ENCODE data around the gene PFKFB1. TPM values are rescaled to one million over a fixed set of nuclear protein-coding genes. Genes with fewer than 3 reads are reported as not detected.

PFKFB1 gene
- total RNA-seq, 2 experiments from 2014 or later = 0.31 to 0.49 TPM

- H3K36me3 Mint-ChIP-seq (ENCODE audit: low read depth) = no peaks in the 10 kb centered on the region
- DNase-seq (no peak), ATAC-seq (ENCODE audit: poor library complexity) (no peak)
- Histone ChIP-seq H3K4me3 (ENCODE audit: low read length) (no peak overlapping the region), H3K36me3 (ENCODE audit: insufficient read depth, low read length) (no peaks in the 10 kb centered on the region), H3K4me1 (ENCODE audit: insufficient read depth, low read length) (no peaks in the 10 kb centered on the region), H3K27me3 (ENCODE audit: control insufficient read depth in 1 of 2, insufficient read depth in 2 of 2, low read length in 2 of 2) (no peaks in the 10 kb centered on the region), H3K9me3 (ENCODE audit: control insufficient read depth in 1 of 2, insufficient read depth in 1 of 2, low read length in 2 of 2) (no peaks in the 10 kb centered on the region), H3K27ac (ENCODE audit: low read depth in 1 of 2, low read length in 2 of 2) (no peak overlapping the region)
- H3K27ac Mint-ChIP-seq = no peak overlapping the region
- CTCF ChIA-PET = interaction anchor here (0.8 kb wide), 1 partner anchor 18 kb away, joined by 4 read pairs; no protein-coding TSS in a partner anchor
- POLR2A ChIA-PET = no interaction called here
- H3K27me3 Mint-ChIP-seq = no peaks in the 10 kb centered on the region
- H3K9me3 Mint-ChIP-seq = no peaks in the 10 kb centered on the region
- no peaks in the 10 kb centered on the region for H3K4me1 Mint-ChIP-seq (ENCODE audit: low read depth)
- intact Hi-C loops (cut with DNase I, micrococcal nuclease) = no loop called here
- H3K4me3 Mint-ChIP-seq = no peak overlapping the region
- no peak for TF ChIP-seq CTCF (IDR thresholded peaks at IDR 0.05)
Observed at GRCh38 chrX:55033429-55033828, 39.4 kb upstream of the PFKFB1 start.

- no peak for DNase-seq
- H3K9me3 ChIP-seq (ENCODE audit: control insufficient read depth in 1 of 2, insufficient read depth in 1 of 2, low read length in 2 of 2) = no peaks in the 10 kb centered on the region
- no peak for TF ChIP-seq CTCF (IDR thresholded peaks at IDR 0.05)
- intact Hi-C loops (cut with DNase I, micrococcal nuclease) = no loop called here
- POLR2A ChIA-PET = no interaction called here
- Mint-ChIP-seq H3K27ac (no peak within 1 kb of the TSS), H3K4me1 (ENCODE audit: low read depth) (no peaks in the 10 kb centered on the region), H3K4me3 (no peak within 1 kb of the TSS), H3K27me3 (no peaks in the 10 kb centered on the region), H3K36me3 (ENCODE audit: low read depth) (no peaks in the 10 kb centered on the region), H3K9me3 (no peaks in the 10 kb centered on the region)
- no peak for ATAC-seq (ENCODE audit: poor library complexity)
- no peaks in the 10 kb centered on the region for H3K27me3 ChIP-seq (ENCODE audit: control insufficient read depth in 1 of 2, insufficient read depth in 2 of 2, low read length in 2 of 2)
- no peaks in the 10 kb centered on the region for H3K4me1 ChIP-seq (ENCODE audit: insufficient read depth, low read length)
- H3K4me3 ChIP-seq (ENCODE audit: low read length) = no peak within 1 kb of the TSS
- no peaks in the 10 kb centered on the region for H3K36me3 ChIP-seq (ENCODE audit: insufficient read depth, low read length)
- no peak within 1 kb of the TSS for H3K27ac ChIP-seq (ENCODE audit: low read depth in 1 of 2, low read length in 2 of 2)
- CTCF ChIA-PET = no interaction called here
Observed at GRCh38 chrX:55030271-55031205, 36.5 kb upstream of the PFKFB1 start, which contains the start of gene ALAS2. Gene ALAS2 (minus strand): TSS chrX:55030977. CDS start chrX:55026000, 4,977 bp downstream.

GRCh38 chrX:55029291-55029690 lies 35.3 kb upstream of the PFKFB1 start:
- DNase-seq (no peak), ATAC-seq (ENCODE audit: poor library complexity) (no peak)
- H3K4me3 Mint-ChIP-seq = no peak overlapping the region
- Histone ChIP-seq H3K4me3 (ENCODE audit: low read length) (no peak overlapping the region), H3K4me1 (ENCODE audit: insufficient read depth, low read length) (no peaks in the 10 kb centered on the region), H3K27me3 (ENCODE audit: control insufficient read depth in 1 of 2, insufficient read depth in 2 of 2, low read length in 2 of 2) (no peaks in the 10 kb centered on the region), H3K36me3 (ENCODE audit: insufficient read depth, low read length) (no peaks in the 10 kb centered on the region), H3K27ac (ENCODE audit: low read depth in 1 of 2, low read length in 2 of 2) (no peak overlapping the region), H3K9me3 (ENCODE audit: control insufficient read depth in 1 of 2, insufficient read depth in 1 of 2, low read length in 2 of 2) (no peaks in the 10 kb centered on the region)
- ChIA-PET CTCF (no interaction called here), POLR2A (no interaction called here)
- H3K27ac Mint-ChIP-seq = no peak overlapping the region
- intact Hi-C loops (cut with DNase I, micrococcal nuclease) = no loop called here
- H3K4me1 Mint-ChIP-seq (ENCODE audit: low read depth) = no peaks in the 10 kb centered on the region
- H3K27me3 Mint-ChIP-seq = no peaks in the 10 kb centered on the region
- no peaks in the 10 kb centered on the region for H3K36me3 Mint-ChIP-seq (ENCODE audit: low read depth)
- TF ChIP-seq CTCF (IDR thresholded peaks at IDR 0.05) = no peak
- H3K9me3 Mint-ChIP-seq = no peaks in the 10 kb centered on the region
